Vagina (tissue), 2 donors: Measurements from ENCODE around the gene NUP107. TPM values are rescaled to one million over a fixed set of nuclear protein-coding genes. Genes with fewer than 3 reads are reported as not detected.

Source experiments
- DNase-seq, 2 donors: peaks; one replicate each; pipeline ENCODE4 v3.0.0-alpha.2; 2017; ENCODE audit errors: extremely low spot score in 2 of 2
- H3K27ac ChIP-seq: fragments of 200-600 bp; sonication (generic); one replicate; pipeline ENCODE4 v1.5.1; 2019
- H3K27me3 ChIP-seq: fragments of 200-600 bp; sonication (generic); one replicate; pipeline ENCODE4 v1.5.1; 2019
- H3K36me3 ChIP-seq, 2 donors: fragments of 200-600 bp; sonication (generic); one replicate each; pipeline ENCODE4 v1.5.1; 2017 to 2019
- H3K4me1 ChIP-seq: fragments of 200-600 bp; sonication (generic); one replicate; pipeline ENCODE4 v1.5.1; 2019
- H3K4me3 ChIP-seq, 2 donors: fragments of 200-600 bp; sonication (generic); 1 replicate in 1 of 2; 2 replicates in 1 of 2; pipeline ENCODE4 v1.5.1; 2016 to 2019
- H3K9me3 ChIP-seq: fragments of 200-600 bp; sonication (generic); one replicate; pipeline ENCODE4 v1.5.1; 2019
- CTCF ChIP-seq, 3 experiments: fragments of 450-650 bp in 2 of 3; fragments of 200-600 bp in 1 of 3; sonication (generic) in 1 of 3; IDR thresholded peaks; one replicate each; pipeline ENCODE4 v1.5.1; 2017 to 2019; ENCODE audit warnings: antibody characterized with exemption in 3 of 3, mild to moderate bottlenecking in 2 of 3, moderate library complexity in 2 of 3
- POLR2A ChIP-seq, 2 donors: fragments of 450-650 bp; IDR thresholded peaks; one replicate each; pipeline ENCODE4 v1.6.1; 2017; ENCODE audit warnings: antibody characterized with exemption in 2 of 2, mild to moderate bottlenecking in 2 of 2, moderate library complexity in 2 of 2
- POLR2AphosphoS5 ChIP-seq, 2 donors: sonication (generic); formaldehyde crosslinking; IDR thresholded peaks; one replicate each; pipeline ENCODE4 v1.9.0; 2017; ENCODE audit warnings: antibody characterized with exemption in 2 of 2, mild to moderate bottlenecking in 2 of 2, low read depth in 1 of 2; ENCODE audit not compliant: insufficient read depth in 1 of 2
- intact Hi-C: fragments of 100-400 bp; cut with DNase I; formaldehyde crosslinking; loops from one replicate; pipeline ENCODE4 v1.15.1; 2023
- total RNA-seq: library from RNA; depleted of rRNA; stranded (reverse); fragments of >200 nt; gene quantifications from one replicate; pipeline ENCODE4 v1.2.3, GENCODE V29; 2016

NUP107 gene
- total RNA-seq, 1 donor from 2014 or later, result 42.5 TPM

GRCh38 chr12:68641138-68641537 is 45.6 kb upstream of the NUP107 start:
- no peak for DNase-seq
- no peaks in the 10 kb centered on the region for H3K27me3 ChIP-seq
- H3K27ac ChIP-seq, result no peak overlapping the region
- H3K4me1 ChIP-seq, result peaks cover 54% of the 10 kb centered on the region
- TF ChIP-seq POLR2AphosphoS5 (IDR thresholded peaks at IDR 0.05; ENCODE audit: insufficient read depth in 1 of 2, low read depth in 1 of 2), result no peak
- no peaks in the 10 kb centered on the region for H3K9me3 ChIP-seq
- H3K36me3 ChIP-seq, result no peaks in the 10 kb centered on the region
- intact Hi-C loops, result no loop called here
- no peak overlapping the region for H3K4me3 ChIP-seq

GRCh38 chr12:68646484-68646883 is 40.3 kb upstream of the NUP107 start:
- no peak overlapping the region for H3K4me3 ChIP-seq
- no peak overlapping the region for H3K27ac ChIP-seq
- H3K36me3 ChIP-seq, result peaks cover 0 to 18% of the 10 kb centered on the region in 2 donors
- DNase-seq, result no peak
- H3K4me1 ChIP-seq, result peaks cover 32% of the 10 kb centered on the region
- no peaks in the 10 kb centered on the region for H3K27me3 ChIP-seq
- TF ChIP-seq CTCF (IDR thresholded peaks at IDR 0.05) (no peak), POLR2A (IDR thresholded peaks at IDR 0.05) (no peak), POLR2AphosphoS5 (IDR thresholded peaks at IDR 0.05; ENCODE audit: insufficient read depth in 1 of 2, low read depth in 1 of 2) (no peak)
- intact Hi-C loops, result no loop called here
- H3K9me3 ChIP-seq, result no peaks in the 10 kb centered on the region

GRCh38 chr12:68647507-68647906 is 39.3 kb upstream of the NUP107 start:
- DNase-seq, result no peak
- Histone ChIP-seq H3K4me3 (no peak overlapping the region), H3K4me1 (peaks cover 22% of the 10 kb centered on the region), H3K27me3 (no peaks in the 10 kb centered on the region), H3K36me3 (peaks cover 0 to 25% of the 10 kb centered on the region in 2 donors), H3K27ac (no peak overlapping the region), H3K9me3 (no peaks in the 10 kb centered on the region)
- intact Hi-C loops, result no loop called here
- TF ChIP-seq POLR2A (IDR thresholded peaks at IDR 0.05) (no peak), POLR2AphosphoS5 (IDR thresholded peaks at IDR 0.05; ENCODE audit: insufficient read depth in 1 of 2, low read depth in 1 of 2) (no peak), CTCF (IDR thresholded peaks at IDR 0.05) (no peak)

- Histone ChIP-seq H3K4me1 (peaks cover 20% of the 10 kb centered on the region), H3K27ac (no peak overlapping the region), H3K27me3 (no peaks in the 10 kb centered on the region), H3K36me3 (peaks cover 0 to 30% of the 10 kb centered on the region in 2 donors), H3K4me3 (no peak overlapping the region), H3K9me3 (no peaks in the 10 kb centered on the region)
- no peak for DNase-seq
- intact Hi-C loops, result no loop called here
- no peak for TF ChIP-seq CTCF (IDR thresholded peaks at IDR 0.05)
- no peak for TF ChIP-seq POLR2AphosphoS5 (IDR thresholded peaks at IDR 0.05; ENCODE audit: insufficient read depth in 1 of 2, low read depth in 1 of 2)
- no peak for TF ChIP-seq POLR2A (IDR thresholded peaks at IDR 0.05)
Observed at GRCh38 chr12:68648179-68648578, 38.6 kb upstream of the NUP107 start.

- DNase-seq, result no peak
- Histone ChIP-seq H3K36me3 (peaks cover 0 to 8% of the 10 kb centered on the region in 2 donors), H3K4me1 (peaks cover 5% of the 10 kb centered on the region), H3K4me3 (no peak overlapping the region), H3K9me3 (no peaks in the 10 kb centered on the region), H3K27ac (no peak overlapping the region), H3K27me3 (no peaks in the 10 kb centered on the region)
- TF ChIP-seq POLR2AphosphoS5 (IDR thresholded peaks at IDR 0.05; ENCODE audit: insufficient read depth in 1 of 2, low read depth in 1 of 2) (no peak), POLR2A (IDR thresholded peaks at IDR 0.05) (no peak), CTCF (IDR thresholded peaks at IDR 0.05) (no peak)
- intact Hi-C loops, result no loop called here
Observed at GRCh38 chr12:68665016-68665569, 21.7 kb upstream of the NUP107 start.
